Measurements from ENCODE around the gene ADAM23. TPM values are rescaled to one million over a fixed set of nuclear protein-coding genes. Genes with fewer than 3 reads are reported as not detected.
A peak's percentile ranks its signal among the peaks of the same experiment; 100 is the strongest.
"Not testable (repeated sequence)": the region's sequence is repeated elsewhere in the genome, so short reads cannot be mapped to it uniquely, and the experiment has no call there.

Gene ADAM23
- polyA plus RNA-seq (2013, experiment 1 of 2; ENCODE audit: insufficient read length) = 13.6 TPM
- polyA plus RNA-seq (2013, experiment 2 of 2; ENCODE audit: insufficient read length) = 13.9 TPM

GRCh38 chr2:206442833-206443734, at the start of gene ADAM23:
TSS of gene ADAM23 (plus strand) at chr2:206443532. CDS start at chr2:206443867, 335 bp downstream.
- DNase-seq = peak; percentile 69

GRCh38 chr2:206396211-206396610, 47.1 kb upstream of the ADAM23 start:
- DNase-seq = no peak

DNA sequence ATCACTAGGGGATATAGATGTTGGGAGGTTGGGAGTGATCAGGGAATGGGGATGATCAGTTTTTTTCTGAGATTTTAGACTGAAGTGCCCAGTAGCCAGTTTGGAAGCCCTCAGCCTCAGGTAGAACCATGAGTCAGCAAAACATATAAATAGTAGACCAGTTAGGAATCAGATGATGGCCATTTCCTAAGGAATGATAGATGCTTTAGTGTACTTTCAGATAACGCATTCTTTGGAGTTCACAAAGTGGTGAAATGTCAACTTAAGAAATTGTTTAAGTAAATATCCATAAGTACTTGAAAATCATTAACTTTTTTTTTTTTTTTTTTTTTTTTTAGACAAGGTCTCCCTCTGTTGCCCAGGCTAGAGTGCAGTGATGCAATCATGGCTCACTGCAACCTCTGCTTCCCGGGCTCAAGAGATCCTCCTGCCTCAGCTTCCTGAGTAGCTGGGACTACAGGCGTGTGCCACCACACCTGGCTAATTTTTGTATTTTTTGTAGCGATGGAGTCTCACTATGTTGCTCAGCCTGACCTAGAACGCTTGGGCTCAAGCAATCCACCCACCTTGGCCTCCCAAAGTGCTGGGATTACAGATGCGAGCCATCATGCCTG, 40.3 kb upstream of the ADAM23 start:
- DNase-seq = not testable (repeated sequence)

- DNase-seq = no peak
These were observed 34.7 kb upstream of the ADAM23 start for GRCh38 chr2:206408323-206409320.

DNA sequence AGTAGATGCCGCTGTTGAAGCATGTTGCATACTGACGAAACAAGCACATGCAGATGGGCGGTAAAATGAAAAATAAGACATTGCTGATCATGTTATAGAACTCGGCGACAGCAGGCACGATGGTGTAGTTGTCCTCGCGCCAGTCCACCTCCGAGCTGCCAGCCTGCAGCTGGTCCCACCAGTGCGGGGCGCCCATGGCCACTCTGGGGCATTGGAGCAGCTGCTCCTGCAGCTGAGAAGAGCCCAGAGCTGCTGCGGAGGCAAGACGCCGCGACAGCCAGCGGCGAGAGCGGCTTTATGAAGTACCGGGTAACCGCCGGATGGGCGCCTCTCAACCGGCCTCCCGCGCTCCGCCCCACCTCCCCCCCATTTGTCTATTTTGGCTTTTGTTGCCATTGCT, 32.6 kb upstream of the ADAM23 start:
- DNase-seq = no peak

- DNase-seq = no peak
These were observed 27.6 kb upstream of the ADAM23 start for GRCh38 chr2:206415618-206416243.

GRCh38 chr2:206418968-206419367, 24.4 kb upstream of the ADAM23 start:
- no peak for DNase-seq

DNA sequence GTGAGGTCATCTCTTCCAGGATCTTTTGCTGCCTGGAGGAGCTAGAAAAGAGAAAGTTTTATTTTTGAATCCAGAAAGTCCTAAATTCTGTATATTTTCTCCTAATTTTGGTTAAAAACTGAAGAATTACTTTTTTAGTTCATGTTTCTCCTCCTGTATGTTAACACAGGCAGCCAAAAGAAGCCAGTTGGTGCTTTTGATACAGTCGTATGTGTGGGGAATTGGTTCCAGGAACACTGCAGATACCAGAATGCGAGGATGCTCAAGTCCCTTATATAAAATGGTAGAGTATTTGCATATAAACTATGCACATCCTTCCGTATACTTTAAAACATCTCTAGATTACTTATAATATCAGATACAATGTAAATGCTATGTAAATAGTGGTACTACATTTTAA, 22.6 kb upstream of the ADAM23 start:
- DNase-seq = no peak

DNA sequence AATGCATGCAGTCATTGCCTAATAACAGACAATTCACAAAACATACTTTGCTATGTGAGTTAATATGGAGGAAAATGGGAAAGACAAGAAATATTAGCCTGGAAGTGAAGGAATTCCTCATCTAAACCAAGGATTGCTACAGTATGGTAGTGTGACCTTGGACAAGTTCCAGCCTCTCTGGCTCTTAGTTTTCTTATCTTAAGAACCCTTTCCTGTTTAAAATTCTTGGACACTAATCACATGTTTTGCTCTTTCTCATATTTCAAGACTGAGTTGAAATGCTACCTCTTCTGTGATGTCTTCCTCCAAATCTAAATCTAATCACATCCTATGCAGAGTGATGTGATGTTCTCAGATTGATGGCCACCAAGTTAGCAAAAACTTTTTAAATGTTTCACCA, 20.8 kb upstream of the ADAM23 start:
- DNase-seq = peak; percentile 28

- no peak for DNase-seq
These were observed 20.2 kb upstream of the ADAM23 start for GRCh38 chr2:206423147-206423546.

DNA sequence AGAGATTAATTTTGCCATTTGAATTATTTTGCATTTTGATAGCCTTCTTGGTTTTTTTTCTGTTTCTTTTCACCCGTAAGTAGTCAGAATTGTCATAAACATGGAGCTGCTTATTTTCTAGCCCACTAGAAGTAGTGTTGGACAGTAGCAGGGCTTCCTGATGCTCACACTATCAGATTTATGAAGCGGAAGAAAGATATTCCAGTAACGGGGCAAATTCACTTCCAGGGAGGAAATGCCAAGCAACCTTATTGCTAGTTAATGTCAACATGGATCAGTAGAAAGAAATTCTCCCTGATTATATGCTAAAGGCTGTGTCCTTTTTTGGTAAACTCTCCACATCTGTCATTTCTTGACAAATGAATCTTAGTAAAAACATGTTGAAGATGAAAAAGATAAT, 19.2 kb upstream of the ADAM23 start:
- DNase-seq = peak; percentile 16

DNA sequence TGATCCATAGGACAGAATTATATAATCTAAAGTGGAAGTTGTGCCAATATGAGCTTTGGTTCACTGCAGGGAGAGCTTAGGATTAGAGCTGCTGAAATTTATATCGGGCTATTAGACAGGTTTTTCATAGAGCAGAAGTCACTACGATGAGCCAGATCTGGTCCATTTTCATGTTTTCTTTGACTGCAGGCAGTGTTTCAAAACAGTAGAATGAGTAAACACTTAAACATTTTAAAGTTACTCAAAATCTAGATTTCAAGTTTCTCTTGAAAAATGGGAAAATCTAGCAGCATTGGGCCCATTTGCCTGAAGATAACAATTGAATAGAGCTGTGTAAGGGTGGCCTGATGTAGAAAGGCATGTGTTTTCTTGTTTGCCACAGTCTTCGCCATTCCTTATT, 14.5 kb upstream of the ADAM23 start:
- no peak for DNase-seq

DNA sequence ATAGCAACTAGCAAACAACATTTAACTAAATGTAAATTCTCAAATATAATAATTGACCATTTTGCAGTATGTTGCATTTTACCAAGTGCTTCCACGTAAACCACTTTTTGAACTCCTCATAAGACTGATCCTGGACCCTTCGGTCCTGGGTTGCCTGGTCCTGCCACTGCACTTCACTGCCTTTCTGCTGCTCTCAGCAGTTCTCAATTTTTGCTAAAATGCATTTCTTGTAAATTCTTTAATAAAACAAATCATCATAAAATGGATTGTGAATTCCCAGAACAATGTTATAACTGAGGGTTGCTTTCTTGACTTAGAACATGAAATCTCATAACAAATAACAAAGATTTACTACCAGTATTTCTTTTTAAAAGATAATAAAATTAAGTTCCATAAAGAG, 12.9 kb upstream of the ADAM23 start:
- DNase-seq = no peak

GRCh38 chr2:206431439-206431838, 11.9 kb upstream of the ADAM23 start:
- no peak for DNase-seq

DNA sequence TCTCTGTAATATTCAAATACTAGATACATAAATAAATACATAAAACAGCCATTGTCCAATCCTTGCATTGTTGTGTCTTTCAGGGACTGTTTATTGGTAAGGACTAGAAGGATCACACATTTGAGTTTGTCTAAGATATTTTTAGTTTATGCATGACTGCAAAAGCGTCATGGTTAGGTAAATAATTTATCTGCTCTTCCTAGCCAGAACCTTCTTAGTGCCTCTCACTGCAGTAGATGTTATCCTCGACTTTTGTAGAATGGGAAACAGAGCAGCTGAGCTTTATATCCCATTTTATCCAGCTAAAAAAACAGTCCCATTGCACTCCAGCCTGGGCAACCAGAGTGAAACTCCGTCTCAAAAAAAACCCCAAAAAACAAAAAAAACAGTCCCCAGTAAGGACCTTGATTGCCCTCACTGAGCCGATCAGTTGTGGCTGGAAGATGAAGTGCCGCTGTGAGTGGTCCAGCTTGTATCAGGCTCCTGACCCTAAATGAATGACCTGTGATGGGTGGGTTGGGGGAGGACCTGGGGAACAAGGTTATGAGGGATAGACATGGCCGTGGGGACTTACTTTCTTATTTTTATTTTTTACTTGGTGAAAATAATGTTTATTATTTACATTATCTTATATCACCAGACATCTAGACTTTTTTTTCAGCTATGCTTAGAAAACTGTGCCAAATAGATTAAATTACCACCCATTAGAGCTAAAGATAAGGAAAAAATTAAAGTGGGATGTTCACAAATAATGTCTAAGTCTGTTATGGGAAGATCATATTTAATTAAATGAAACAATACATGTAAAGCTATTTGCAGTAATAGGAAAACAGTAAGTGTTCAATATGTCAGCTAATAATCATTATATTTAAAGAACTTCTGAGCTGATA, 10.9 kb upstream of the ADAM23 start:
- no peak for DNase-seq

- no peak for DNase-seq
These were observed 10.1 kb upstream of the ADAM23 start for GRCh38 chr2:206433190-206433589.

DNA sequence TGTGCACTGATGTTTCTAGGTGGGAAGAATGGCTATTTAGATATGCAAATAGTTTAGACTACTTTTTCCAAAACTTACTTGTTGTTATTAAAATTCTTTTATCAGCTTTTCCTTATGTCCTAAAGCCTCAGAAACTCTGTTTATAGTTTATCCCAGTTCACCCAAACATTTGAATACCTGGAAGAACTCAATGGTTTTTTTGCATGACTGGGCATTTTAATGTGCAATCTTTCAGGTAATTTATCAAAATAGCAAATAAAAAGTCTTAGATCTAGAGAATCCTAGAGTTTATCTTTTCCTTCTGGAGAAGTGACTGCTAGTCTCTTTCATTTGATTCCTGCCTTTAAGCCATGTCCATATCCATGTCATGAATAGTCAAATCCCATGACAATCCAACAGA, 9.6 kb upstream of the ADAM23 start:
- DNase-seq = no peak

DNA sequence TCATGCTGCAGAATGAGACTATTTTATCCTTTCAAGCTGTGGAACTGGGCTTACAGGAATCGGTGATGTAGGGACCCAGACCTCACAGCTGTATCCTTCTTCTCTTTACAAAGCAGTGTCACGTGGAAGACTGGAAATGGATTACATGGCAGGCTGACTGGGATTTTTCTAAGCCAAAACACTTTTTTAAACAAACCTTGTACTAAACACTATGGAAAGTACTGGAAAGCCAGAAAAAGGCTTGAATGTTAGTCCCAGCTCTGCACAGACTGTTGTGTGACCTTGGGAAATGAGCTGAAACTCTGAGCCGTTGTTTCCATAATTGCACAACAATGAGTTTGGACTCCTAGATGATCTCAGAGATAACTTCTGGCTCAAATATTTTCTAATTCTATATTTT, 7.6 kb upstream of the ADAM23 start:
- DNase-seq = no peak

GRCh38 chr2:206438196-206438724, 5.1 kb upstream of the ADAM23 start:
- no peak for DNase-seq

GRCh38 chr2:206442474-206442832, 879 bp upstream of the ADAM23 start:
- DNase-seq = no peak

Data from fibroblast of skin of abdomen (primary cell).